ENCODE data around the gene UHRF1.
"Not testable (repeated sequence)": the region's sequence is repeated elsewhere in the genome, so short reads cannot be mapped to it uniquely, and the experiment has no call there.

Gene UHRF1

DNA sequence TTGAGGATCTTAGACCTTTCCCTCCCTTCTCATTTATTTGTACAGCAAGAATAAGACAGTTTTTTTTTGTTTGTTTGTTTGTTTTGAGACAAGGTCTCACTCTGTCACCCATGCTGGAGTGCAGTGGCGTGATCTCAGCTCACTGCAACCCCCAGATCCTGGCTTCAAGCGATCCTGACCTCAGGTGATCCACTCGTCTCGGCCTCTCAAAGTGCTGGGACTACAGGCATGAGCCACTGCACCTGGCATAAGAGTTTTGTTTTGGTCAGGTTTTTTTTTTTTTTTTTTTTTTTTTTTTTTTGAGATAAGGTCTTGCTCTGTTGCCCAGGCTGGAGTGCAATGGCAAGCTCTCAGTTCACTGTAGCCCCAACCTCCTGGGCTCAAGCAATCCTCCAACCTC, 29.2 kb downstream of the UHRF1 start:
- H3K27me3 Mint-ChIP-seq (ENCODE audit: low read depth); H3K4me3 Mint-ChIP-seq; H3K4me1 Mint-ChIP-seq (ENCODE audit: low read depth); H3K27ac Mint-ChIP-seq; H3K9me3 Mint-ChIP-seq: not testable (repeated sequence)
- peaks cover 21% of the 10 kb centered on the region for H3K36me3 Mint-ChIP-seq (ENCODE audit: low read depth)

DNA sequence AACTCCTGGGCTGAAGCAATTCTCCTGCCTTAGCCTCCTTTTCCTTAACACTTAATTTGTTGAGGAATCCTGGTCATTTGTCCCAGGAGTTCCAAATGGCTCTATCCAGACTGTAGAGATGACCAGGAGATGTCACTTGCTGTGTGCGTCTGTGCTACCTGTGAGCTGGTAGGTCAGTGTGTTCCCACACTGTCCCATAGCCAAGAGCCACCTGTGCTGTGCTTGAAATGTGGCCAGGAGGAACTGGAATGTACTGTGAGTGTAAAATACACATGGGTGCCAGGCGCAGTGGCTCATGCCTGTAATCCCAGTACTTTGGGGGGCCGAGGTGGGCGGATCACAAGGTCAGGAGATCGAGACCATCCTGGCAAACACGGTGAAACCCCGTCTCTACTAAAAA, 30.2 kb downstream of the UHRF1 start:
- Mint-ChIP-seq H3K9me3 (no peaks in the 10 kb centered on the region), H3K27me3 (ENCODE audit: low read depth) (no peaks in the 10 kb centered on the region), H3K36me3 (ENCODE audit: low read depth) (peaks cover 19% of the 10 kb centered on the region), H3K4me3 (no peak overlapping the region), H3K27ac (no peak overlapping the region), H3K4me1 (ENCODE audit: low read depth) (no peaks in the 10 kb centered on the region)

DNA sequence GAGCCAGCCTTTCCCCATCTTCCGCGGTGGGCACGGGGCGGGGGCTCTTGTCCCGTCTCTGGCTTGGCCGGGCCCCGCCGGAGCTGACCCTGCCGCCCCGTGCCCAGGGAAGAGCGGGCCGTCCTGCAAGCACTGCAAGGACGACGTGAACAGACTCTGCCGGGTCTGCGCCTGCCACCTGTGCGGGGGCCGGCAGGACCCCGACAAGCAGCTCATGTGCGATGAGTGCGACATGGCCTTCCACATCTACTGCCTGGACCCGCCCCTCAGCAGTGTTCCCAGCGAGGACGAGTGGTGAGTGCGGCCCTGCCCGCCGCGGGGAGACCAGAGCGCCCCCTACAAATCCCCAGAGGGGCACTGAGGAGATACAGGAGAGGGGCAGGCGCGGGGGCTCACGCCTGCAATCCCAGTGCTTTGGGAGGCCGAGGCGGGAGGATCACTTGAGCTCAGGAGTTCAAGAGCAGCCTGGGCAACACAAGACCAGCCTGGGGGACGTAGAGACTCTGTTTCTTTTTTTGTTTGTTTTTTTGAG, 32.4 kb downstream of the UHRF1 start:
- H3K27ac Mint-ChIP-seq; H3K4me1 Mint-ChIP-seq (ENCODE audit: low read depth); H3K4me3 Mint-ChIP-seq; H3K27me3 Mint-ChIP-seq (ENCODE audit: low read depth); H3K9me3 Mint-ChIP-seq: not testable (repeated sequence)
- peaks cover 12% of the 10 kb centered on the region for H3K36me3 Mint-ChIP-seq (ENCODE audit: low read depth)

DNA sequence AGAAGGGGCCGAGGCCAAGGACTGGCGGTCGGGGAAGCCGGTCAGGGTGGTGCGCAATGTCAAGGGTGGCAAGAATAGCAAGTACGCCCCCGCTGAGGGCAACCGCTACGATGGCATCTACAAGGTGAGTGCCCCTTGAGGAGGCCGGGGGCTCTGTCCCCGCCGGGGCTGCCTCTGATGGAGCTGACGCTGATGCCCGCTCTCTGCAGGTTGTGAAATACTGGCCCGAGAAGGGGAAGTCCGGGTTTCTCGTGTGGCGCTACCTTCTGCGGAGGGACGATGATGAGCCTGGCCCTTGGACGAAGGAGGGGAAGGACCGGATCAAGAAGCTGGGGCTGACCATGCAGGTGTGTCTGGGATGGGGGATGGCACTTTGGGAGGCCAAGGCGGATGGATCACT, 41.3 kb downstream of the UHRF1 start:
- not testable (repeated sequence) for H3K27me3 Mint-ChIP-seq (ENCODE audit: low read depth); H3K27ac Mint-ChIP-seq; H3K9me3 Mint-ChIP-seq; H3K4me1 Mint-ChIP-seq (ENCODE audit: low read depth); H3K4me3 Mint-ChIP-seq
- peaks cover 32% of the 10 kb centered on the region for H3K36me3 Mint-ChIP-seq (ENCODE audit: low read depth)

- no peak overlapping the region for H3K4me3 Mint-ChIP-seq
- H3K9me3 Mint-ChIP-seq, result no peaks in the 10 kb centered on the region
- peaks cover 30% of the 10 kb centered on the region for H3K36me3 Mint-ChIP-seq (ENCODE audit: low read depth)
- no peak overlapping the region for H3K27ac Mint-ChIP-seq
- no peaks in the 10 kb centered on the region for H3K27me3 Mint-ChIP-seq (ENCODE audit: low read depth)
- peaks cover 2% of the 10 kb centered on the region for H3K4me1 Mint-ChIP-seq (ENCODE audit: low read depth)
Observed at GRCh38 chr19:4951656-4952055, 42.4 kb downstream of the UHRF1 start.

DNA sequence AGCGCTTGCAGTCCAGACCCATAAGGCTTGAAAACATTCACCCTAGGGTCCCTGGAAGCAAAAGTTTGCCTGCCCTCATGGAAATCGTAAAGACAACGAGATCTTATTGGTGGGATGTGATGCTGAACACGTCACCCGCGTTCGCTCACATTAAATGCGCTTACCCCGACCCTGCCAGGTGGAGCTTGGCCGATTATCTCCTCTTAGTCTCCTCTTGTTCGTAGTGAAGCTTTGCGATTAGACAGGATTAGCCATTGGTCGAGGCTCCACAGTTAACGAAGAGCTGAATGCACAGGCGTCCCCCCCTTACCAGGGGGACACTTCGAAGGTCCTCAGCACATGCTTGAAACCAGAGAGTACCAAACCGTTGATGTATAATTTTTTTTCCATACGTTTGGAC, 43.6 kb downstream of the UHRF1 start:
- H3K27ac Mint-ChIP-seq, result no peak overlapping the region
- no peaks in the 10 kb centered on the region for H3K27me3 Mint-ChIP-seq (ENCODE audit: low read depth)
- H3K4me1 Mint-ChIP-seq (ENCODE audit: low read depth), result peaks cover 2% of the 10 kb centered on the region
- peaks cover 28% of the 10 kb centered on the region for H3K36me3 Mint-ChIP-seq (ENCODE audit: low read depth)
- no peak overlapping the region for H3K4me3 Mint-ChIP-seq
- H3K9me3 Mint-ChIP-seq, result no peaks in the 10 kb centered on the region

DNA sequence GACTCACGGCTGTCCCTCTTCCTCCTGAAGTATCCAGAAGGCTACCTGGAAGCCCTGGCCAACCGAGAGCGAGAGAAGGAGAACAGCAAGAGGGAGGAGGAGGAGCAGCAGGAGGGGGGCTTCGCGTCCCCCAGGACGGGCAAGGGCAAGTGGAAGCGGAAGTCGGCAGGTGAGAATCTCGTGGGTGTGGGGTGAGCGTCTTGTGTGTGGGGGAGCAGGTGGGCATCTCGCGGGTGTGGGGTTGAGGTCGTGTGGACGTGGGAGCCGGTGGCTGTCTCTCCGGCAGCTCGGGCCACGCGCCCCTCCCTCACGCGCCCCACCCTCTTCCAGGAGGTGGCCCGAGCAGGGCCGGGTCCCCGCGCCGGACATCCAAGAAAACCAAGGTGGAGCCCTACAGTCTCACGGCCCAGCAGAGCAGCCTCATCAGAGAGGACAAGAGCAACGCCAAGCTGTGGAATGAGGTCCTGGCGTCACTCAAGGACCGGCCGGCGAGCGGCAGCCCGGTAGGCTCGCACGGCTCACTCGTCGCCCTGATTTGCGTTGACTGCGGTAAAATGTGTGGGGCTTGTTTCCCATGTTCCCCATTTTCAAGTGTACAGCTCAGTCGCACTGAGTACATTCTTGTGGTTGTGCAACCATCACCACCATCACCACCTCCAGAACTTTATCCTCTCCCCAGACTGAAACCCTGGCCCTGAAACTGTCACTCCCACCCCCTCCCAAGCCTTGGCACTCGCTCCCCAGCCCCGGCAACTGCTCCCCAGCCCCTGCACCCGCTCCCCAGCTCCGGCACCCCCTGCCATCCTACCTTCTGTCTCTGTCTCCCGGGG, 45.2 kb downstream of the UHRF1 start:
- not testable (repeated sequence) for H3K27ac Mint-ChIP-seq; H3K9me3 Mint-ChIP-seq; H3K27me3 Mint-ChIP-seq (ENCODE audit: low read depth); H3K4me3 Mint-ChIP-seq; H3K4me1 Mint-ChIP-seq (ENCODE audit: low read depth)
- peaks cover 26% of the 10 kb centered on the region for H3K36me3 Mint-ChIP-seq (ENCODE audit: low read depth)

GRCh38 chr19:4955274-4955673, 46.0 kb downstream of the UHRF1 start:
- Mint-ChIP-seq H3K4me1 (ENCODE audit: low read depth) (peaks cover 2% of the 10 kb centered on the region), H3K36me3 (ENCODE audit: low read depth) (peaks cover 30% of the 10 kb centered on the region), H3K4me3 (no peak overlapping the region), H3K27ac (no peak overlapping the region), H3K27me3 (ENCODE audit: low read depth) (no peaks in the 10 kb centered on the region), H3K9me3 (no peaks in the 10 kb centered on the region)

GRCh38 chr19:4957981-4958380, 48.7 kb downstream of the UHRF1 start:
- no peak overlapping the region for H3K27ac Mint-ChIP-seq
- no peak overlapping the region for H3K4me3 Mint-ChIP-seq
- H3K36me3 Mint-ChIP-seq (ENCODE audit: low read depth), result peaks cover 25% of the 10 kb centered on the region
- H3K27me3 Mint-ChIP-seq (ENCODE audit: low read depth), result no peaks in the 10 kb centered on the region
- peaks cover 2% of the 10 kb centered on the region for H3K4me1 Mint-ChIP-seq (ENCODE audit: low read depth)
- H3K9me3 Mint-ChIP-seq, result no peaks in the 10 kb centered on the region

DNA sequence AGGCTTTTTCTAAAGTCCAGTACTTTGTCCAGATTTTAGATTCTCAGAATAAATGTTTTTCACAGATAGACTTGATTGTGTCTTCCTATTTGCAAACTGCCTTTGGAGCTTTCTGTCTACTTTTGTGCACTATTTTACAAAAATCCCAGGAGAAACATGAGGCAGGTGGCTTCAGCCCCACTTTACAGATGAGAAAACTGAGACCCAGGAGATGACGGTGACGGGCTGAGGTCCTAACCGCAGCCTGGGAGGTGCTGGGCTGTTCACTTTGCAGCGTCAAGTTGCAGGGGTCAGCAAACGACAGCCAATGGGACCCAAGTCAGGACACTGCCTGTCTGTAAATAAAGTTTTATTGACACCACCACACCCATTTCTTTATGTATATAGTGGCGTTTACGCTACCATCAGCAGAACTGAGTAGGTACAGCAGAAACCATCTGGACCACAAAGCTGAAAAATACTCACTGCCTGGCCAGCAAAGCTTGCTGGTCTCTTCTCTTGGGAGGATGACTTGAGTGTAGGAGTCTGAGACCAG, 52.9 kb downstream of the UHRF1 start:
- H3K9me3 Mint-ChIP-seq, result no peaks in the 10 kb centered on the region
- H3K4me1 Mint-ChIP-seq (ENCODE audit: low read depth), result peaks cover under 1% of the 10 kb centered on the region
- peaks cover 17% of the 10 kb centered on the region for H3K36me3 Mint-ChIP-seq (ENCODE audit: low read depth)
- no peak overlapping the region for H3K4me3 Mint-ChIP-seq
- no peak overlapping the region for H3K27ac Mint-ChIP-seq
- no peaks in the 10 kb centered on the region for H3K27me3 Mint-ChIP-seq (ENCODE audit: low read depth)

GRCh38 chr19:4965061-4965460, 55.8 kb downstream of the UHRF1 start:
- no peak overlapping the region for H3K4me3 Mint-ChIP-seq
- peaks cover 13% of the 10 kb centered on the region for H3K4me1 Mint-ChIP-seq (ENCODE audit: low read depth)
- H3K27ac Mint-ChIP-seq, result no peak overlapping the region
- no peaks in the 10 kb centered on the region for H3K9me3 Mint-ChIP-seq
- peaks cover 14% of the 10 kb centered on the region for H3K36me3 Mint-ChIP-seq (ENCODE audit: low read depth)
- H3K27me3 Mint-ChIP-seq (ENCODE audit: low read depth), result no peaks in the 10 kb centered on the region

DNA sequence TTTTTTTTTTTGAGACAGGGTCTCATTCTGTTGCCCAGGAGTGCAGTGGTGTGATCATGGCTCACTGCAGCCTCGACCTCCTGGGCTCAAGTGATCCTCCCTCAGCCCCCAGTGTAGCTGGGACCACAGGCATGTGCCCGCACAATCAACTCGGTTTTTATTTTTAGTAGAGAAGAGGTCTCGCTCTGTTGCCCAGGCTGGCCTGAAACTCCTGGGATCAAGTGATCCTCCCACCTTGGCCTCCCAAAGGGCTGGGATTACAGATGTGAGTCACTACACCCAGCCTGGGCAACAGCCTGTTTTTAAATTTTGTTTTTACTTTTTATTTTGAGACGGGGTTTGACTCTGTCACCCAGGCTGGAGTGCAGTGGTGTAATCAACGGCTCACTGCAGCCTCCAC, 57.3 kb downstream of the UHRF1 start:
- Mint-ChIP-seq H3K4me3 (no peak overlapping the region), H3K36me3 (ENCODE audit: low read depth) (peaks cover 15% of the 10 kb centered on the region), H3K4me1 (ENCODE audit: low read depth) (peaks cover 28% of the 10 kb centered on the region), H3K9me3 (no peaks in the 10 kb centered on the region), H3K27ac (peak overlapping the region; percentile 31), H3K27me3 (ENCODE audit: low read depth) (no peaks in the 10 kb centered on the region)

DNA sequence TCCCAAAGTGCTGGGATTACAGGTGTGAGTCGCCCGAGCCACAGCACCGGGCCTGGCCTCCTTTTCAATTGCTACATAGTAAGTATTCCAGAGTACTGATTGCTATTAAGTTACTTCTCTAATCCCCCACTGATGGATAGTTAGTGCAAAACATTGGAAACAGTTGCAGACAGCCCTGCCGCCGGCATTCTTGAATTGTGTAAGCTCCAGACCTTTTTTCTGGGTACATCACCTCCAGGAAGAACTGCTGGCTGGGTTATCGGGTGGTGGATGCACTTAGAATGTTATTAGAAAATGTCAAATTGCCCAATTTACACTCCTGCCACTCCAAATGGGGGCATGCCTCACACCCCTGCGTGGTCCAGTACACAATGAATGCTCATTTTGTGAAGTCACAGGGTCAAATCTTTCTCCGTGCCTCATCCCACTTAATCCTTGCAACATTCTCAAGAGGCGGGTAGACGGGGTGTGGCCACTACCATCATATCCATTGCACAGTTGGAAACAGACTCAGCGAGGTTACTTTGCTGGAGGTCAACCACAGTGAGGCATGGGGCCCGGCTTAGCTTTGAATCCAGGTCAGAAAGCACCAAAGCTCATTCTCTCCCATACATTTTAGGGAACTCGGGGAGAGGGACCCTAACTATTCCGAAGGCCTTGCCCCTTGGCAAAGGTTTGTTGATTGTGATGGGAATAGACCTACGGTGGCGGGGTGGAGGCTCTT, 58.6 kb downstream of the UHRF1 start:
- Mint-ChIP-seq H3K36me3 (ENCODE audit: low read depth) (peaks cover 16% of the 10 kb centered on the region), H3K27me3 (ENCODE audit: low read depth) (no peaks in the 10 kb centered on the region), H3K9me3 (no peaks in the 10 kb centered on the region), H3K27ac (peak overlapping the region; percentile 52), H3K4me1 (ENCODE audit: low read depth) (peaks cover 32% of the 10 kb centered on the region), H3K4me3 (peak overlapping the region; percentile 81)

- Mint-ChIP-seq H3K4me3 (peak within 1 kb of the TSS; percentile 98), H3K9me3 (no peaks in the 10 kb centered on the region), H3K4me1 (ENCODE audit: low read depth) (peaks cover 35% of the 10 kb centered on the region), H3K27ac (peak within 1 kb of the TSS; percentile 92), H3K36me3 (ENCODE audit: low read depth) (peaks cover 13% of the 10 kb centered on the region), H3K27me3 (ENCODE audit: low read depth) (no peaks in the 10 kb centered on the region)
Observed at GRCh38 chr19:4968462-4969291, 59.4 kb downstream of the UHRF1 start, which contains the start of gene KDM4B. Gene KDM4B, plus strand, starts transcription at chr19:4969113. Its CDS starts 63,778 bp downstream, at chr19:5032891.

Measured in T-helper 1 cell treated with Interleukin-12 subunit alpha and Interleukin-12 subunit beta and Interleukin-4 antibody, amounts not matched to agents 30 μg/mL and 1 μg/mL, for 36 hours (primary cell).